HG03469 (cell line): ENCODE data around the gene PXT1.

Experiments used
- ATAC-seq: cut with Tn5 transposase; IDR thresholded peaks from one replicate; pipeline ENCODE4 v1.9.1; 2021; ENCODE audit warnings: mild to moderate bottlenecking, moderate library complexity, moderate number of reproducible peaks; ENCODE audit not compliant: unreplicated experiment

PXT1 gene

GRCh38 chr6:36347621-36348020, 95.0 kb downstream of the PXT1 start:
- ATAC-seq: no peak

- ATAC-seq: no peak
Observed at GRCh38 chr6:36346486-36347273, 96.0 kb downstream of the PXT1 start.

GRCh38 chr6:36345681-36346466, 96.8 kb downstream of the PXT1 start:
- ATAC-seq: no peak

- no peak for ATAC-seq
Observed at GRCh38 chr6:36343109-36343680, 99.5 kb downstream of the PXT1 start.

- no peak for ATAC-seq
Observed at GRCh38 chr6:36340618-36341454, 101.8 kb downstream of the PXT1 start.
